Endodermal cell (in vitro differentiated cells): Measurements from ENCODE around the gene IGHMBP2. TPM values are rescaled to one million over a fixed set of nuclear protein-coding genes. Genes with fewer than 3 reads are reported as not detected.
A peak's percentile ranks its signal among the peaks of the same experiment; 100 is the strongest.
"Not testable (repeated sequence)": the region's sequence is repeated elsewhere in the genome, so short reads cannot be mapped to it uniquely, and the experiment has no call there.

Source experiments
- DNase-seq: peaks from one replicate; pipeline ENCODE4 v3.0.0-alpha.2; 2017
- H3K27ac ChIP-seq: 2 replicates; pipeline ENCODE4 v1.5.1; 2013; ENCODE audit warnings: mild to moderate bottlenecking, low read depth, low read length, moderate library complexity
- H3K27me3 ChIP-seq: 2 replicates; pipeline ENCODE4 v1.6.1; 2013; ENCODE audit warnings: mild to moderate bottlenecking, low read length, moderate library complexity; ENCODE audit not compliant: insufficient read depth, control insufficient read depth, poor library complexity, severe bottlenecking
- H3K36me3 ChIP-seq: 2 replicates; pipeline ENCODE4 v1.7.0; 2013; ENCODE audit warnings: mild to moderate bottlenecking, low read length, moderate library complexity; ENCODE audit not compliant: control insufficient read depth, insufficient read depth
- H3K4me1 ChIP-seq: one replicate; pipeline ENCODE4 v1.7.0; 2013; ENCODE audit warnings: low read length; ENCODE audit not compliant: control insufficient read depth, insufficient read depth
- H3K4me3 ChIP-seq: 2 replicates; pipeline ENCODE4 v1.5.1; 2013; ENCODE audit warnings: mild to moderate bottlenecking, low read length, moderate library complexity
- H3K9ac ChIP-seq: 2 replicates; pipeline ENCODE4 v1.6.1; 2013; ENCODE audit warnings: mild to moderate bottlenecking, low read length, moderate library complexity; ENCODE audit not compliant: poor library complexity, severe bottlenecking; ENCODE audit errors: extremely low read depth
- H3K9me3 ChIP-seq: 2 replicates; pipeline ENCODE4 v1.6.1; 2013; ENCODE audit warnings: mild to moderate bottlenecking, low read length, moderate library complexity; ENCODE audit not compliant: control insufficient read depth
- H3K27ac Mint-ChIP-seq: 2 replicates; pipeline ENCODE4 v1.8.0; 2020; ENCODE audit warnings: mixed read lengths
- H3K27me3 Mint-ChIP-seq: 2 replicates; pipeline ENCODE4 v1.8.0; 2021; ENCODE audit warnings: mild to moderate bottlenecking, mixed read lengths; ENCODE audit not compliant: insufficient read depth
- H3K36me3 Mint-ChIP-seq: 2 replicates; pipeline ENCODE4 v1.8.0; 2020; ENCODE audit warnings: low read depth, mixed read lengths
- H3K4me1 Mint-ChIP-seq: 2 replicates; pipeline ENCODE4 v1.8.0; 2020; ENCODE audit warnings: mixed read lengths
- H3K4me3 Mint-ChIP-seq: 2 replicates; pipeline ENCODE4 v1.8.0; 2020; ENCODE audit warnings: mild to moderate bottlenecking, moderate library complexity, mixed read lengths
- H3K9me3 Mint-ChIP-seq: 2 replicates; pipeline ENCODE4 v1.8.0; 2020; ENCODE audit warnings: mild to moderate bottlenecking, mixed read lengths
- CTCF ChIP-seq: fragments of 200-600 bp; sonication (generic); conservative IDR thresholded peaks from 2 replicates; pipeline ENCODE4 v1.5.0; 2021; ENCODE audit warnings: antibody characterized with exemption, mild to moderate bottlenecking
- WGBS, 2 experiments: methylation state at CpG; one replicate each; pipeline versions ENCODE4 v1.1.5 to v1.1.7; 2013; ENCODE audit warnings: missing lambda C conversion rate in 2 of 2, mixed read lengths in 1 of 2; ENCODE audit not compliant: insufficient coverage in 1 of 2, insufficient read length in 1 of 2; 5-methylcytosine and 5-hydroxymethylcytosine counted together
- total RNA-seq, 2 donors: library from RNA; stranded (reverse); fragmentation: NEBNext Ultra II Directional in 1 of 2; extraction: Animal tissue kit (Norgen Biotek cat#: 25700) in 1 of 2; gene quantifications; 2 replicates in 1 of 2; 3 replicates in 1 of 2; pipeline ENCODE4 v1.2.1, GENCODE V29; 2021

IGHMBP2 gene
- total RNA-seq, 2 donors from 2014 or later, result 23.9 to 28.3 TPM

DNA sequence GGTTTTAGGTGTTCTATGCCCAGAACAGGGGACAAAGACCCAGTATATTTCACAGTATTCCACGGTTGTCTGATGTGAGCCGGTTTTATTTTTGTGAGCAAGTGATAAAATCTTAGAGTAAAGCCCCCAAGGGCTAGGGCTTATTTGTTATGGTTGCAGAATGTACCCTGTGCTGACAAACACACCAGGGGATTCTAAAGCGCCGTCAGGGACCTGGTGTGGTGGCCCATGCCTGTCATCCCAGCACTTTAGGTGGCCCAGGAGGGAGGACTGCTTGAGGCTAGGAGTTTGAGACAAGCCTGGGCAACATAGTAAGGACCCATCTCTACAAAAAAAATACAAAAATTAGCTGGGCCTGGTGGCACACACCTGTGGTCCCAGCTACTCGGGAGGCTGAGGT, 22.8 kb upstream of the IGHMBP2 start:
- no peak for TF ChIP-seq CTCF
- 92 to 96% methylated on average over 4 to 5 of the region's 5 CpGs for WGBS, 2 experiments
- H3K9me3 ChIP-seq, result no peaks in the 10 kb centered on the region
- Mint-ChIP-seq H3K36me3 (peaks cover 19% of the 10 kb centered on the region), H3K4me3 (no peak overlapping the region), H3K27ac (no peak overlapping the region), H3K27me3 (no peaks in the 10 kb centered on the region), H3K9me3 (no peaks in the 10 kb centered on the region), H3K4me1 (peaks cover 12% of the 10 kb centered on the region)
- no peak overlapping the region for H3K9ac ChIP-seq
- no peak overlapping the region for H3K4me3 ChIP-seq
- no peak overlapping the region for H3K27ac ChIP-seq
- peaks cover 5% of the 10 kb centered on the region for H3K4me1 ChIP-seq
- H3K27me3 ChIP-seq, result no peaks in the 10 kb centered on the region
- no peak for DNase-seq
- H3K36me3 ChIP-seq, result no peaks in the 10 kb centered on the region

DNA sequence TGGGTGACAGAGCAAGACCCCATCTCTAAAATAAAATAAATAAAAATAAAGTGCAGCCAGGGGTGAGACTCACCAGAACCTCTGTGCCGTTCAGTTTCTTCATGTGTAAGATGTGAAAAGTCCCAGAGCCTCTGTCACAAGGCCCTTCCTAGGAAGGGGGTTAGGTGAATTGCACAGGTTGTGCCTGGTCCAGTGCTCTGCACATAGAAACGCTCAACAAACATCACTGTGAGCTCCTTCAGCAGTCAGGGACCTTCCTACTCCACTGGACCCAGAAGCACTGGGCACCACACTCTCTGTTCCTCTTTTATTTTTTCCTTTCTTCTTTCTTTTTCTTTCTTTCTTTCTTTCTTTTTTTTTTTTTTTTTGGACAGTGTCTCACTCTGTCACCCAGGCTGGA, 22.4 kb upstream of the IGHMBP2 start:
- no peak overlapping the region for H3K27ac Mint-ChIP-seq
- peaks cover 12% of the 10 kb centered on the region for H3K4me1 Mint-ChIP-seq
- Histone ChIP-seq H3K27ac (no peak overlapping the region), H3K4me1 (peaks cover 5% of the 10 kb centered on the region), H3K9me3 (no peaks in the 10 kb centered on the region), H3K36me3 (no peaks in the 10 kb centered on the region), H3K4me3 (no peak overlapping the region), H3K9ac (no peak overlapping the region), H3K27me3 (no peaks in the 10 kb centered on the region)
- WGBS, 2 experiments, result 87 to 100% methylated on average over 1 to 2 of the region's 2 CpGs
- H3K36me3 Mint-ChIP-seq, result peaks cover 19% of the 10 kb centered on the region
- no peak overlapping the region for H3K4me3 Mint-ChIP-seq
- DNase-seq, result no peak
- no peak for TF ChIP-seq CTCF
- no peaks in the 10 kb centered on the region for H3K27me3 Mint-ChIP-seq
- no peaks in the 10 kb centered on the region for H3K9me3 Mint-ChIP-seq

DNA sequence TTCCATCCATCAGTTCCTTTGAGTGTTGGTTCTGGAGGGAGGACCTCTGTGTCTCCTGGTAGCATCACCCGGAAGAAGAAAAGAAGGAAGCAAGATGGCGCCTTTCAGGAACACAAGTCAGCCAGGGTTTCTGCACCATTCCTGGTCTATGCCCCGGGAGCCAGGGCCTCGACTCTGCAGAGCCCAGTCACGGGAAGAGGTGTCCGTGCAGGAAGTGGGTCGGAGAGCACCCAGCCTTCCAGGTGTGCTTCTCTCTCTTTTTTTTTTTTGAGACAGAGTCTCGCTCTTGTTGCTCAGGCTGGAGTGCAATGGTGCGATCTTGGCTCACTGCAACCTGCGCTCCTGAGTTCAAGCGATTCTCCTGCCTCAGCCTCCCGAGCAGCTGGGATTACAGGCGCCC, 21.3 kb upstream of the IGHMBP2 start:
- no peak overlapping the region for H3K27ac ChIP-seq
- H3K9me3 ChIP-seq, result no peaks in the 10 kb centered on the region
- H3K9ac ChIP-seq, result no peak overlapping the region
- 88 to 91% methylated on average over 10 to 12 of the region's 13 CpGs for WGBS, 2 experiments
- TF ChIP-seq CTCF, result no peak
- no peaks in the 10 kb centered on the region for H3K27me3 ChIP-seq
- Mint-ChIP-seq H3K27me3 (no peaks in the 10 kb centered on the region), H3K4me1 (peaks cover 12% of the 10 kb centered on the region), H3K9me3 (no peaks in the 10 kb centered on the region), H3K4me3 (no peak overlapping the region), H3K36me3 (peaks cover 22% of the 10 kb centered on the region), H3K27ac (peak overlapping the region; percentile 3)
- peaks cover 5% of the 10 kb centered on the region for H3K4me1 ChIP-seq
- H3K4me3 ChIP-seq, result no peak overlapping the region
- no peak for DNase-seq
- H3K36me3 ChIP-seq, result peaks cover 4% of the 10 kb centered on the region

DNA sequence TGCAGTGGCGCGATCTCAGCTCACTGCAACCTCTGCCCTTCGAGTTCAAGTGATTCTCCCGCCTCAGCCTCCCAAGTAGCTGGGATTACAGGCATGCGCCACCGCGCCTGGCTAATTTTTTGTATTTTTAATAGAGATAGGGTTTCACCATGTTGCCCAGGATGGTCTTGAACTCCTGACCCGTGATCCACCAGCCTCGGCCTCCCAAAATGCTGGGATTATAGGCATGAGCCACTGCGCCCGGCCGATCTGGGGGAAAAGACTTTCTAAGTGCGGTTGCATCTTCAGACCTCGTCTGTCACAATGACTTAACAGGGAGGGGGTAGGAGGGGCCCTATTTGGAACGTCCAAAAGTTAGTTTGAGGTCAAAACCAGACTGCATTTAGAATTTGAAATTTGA, 18.9 kb upstream of the IGHMBP2 start:
- H3K4me3 ChIP-seq, H3K27me3 ChIP-seq, DNase-seq, H3K9me3 ChIP-seq, H3K27me3 Mint-ChIP-seq, H3K36me3 ChIP-seq, H3K27ac ChIP-seq, H3K4me3 Mint-ChIP-seq, H3K27ac Mint-ChIP-seq, H3K4me1 Mint-ChIP-seq, H3K9me3 Mint-ChIP-seq, H3K4me1 ChIP-seq, H3K9ac ChIP-seq: not testable (repeated sequence)
- 89 to 94% methylated on average over 15 of the region's 15 CpGs for WGBS, 2 experiments
- H3K36me3 Mint-ChIP-seq, result peaks cover 22% of the 10 kb centered on the region
